AG20443 (cell line): ENCODE measurements around the gene GALE.

Source experiments
- DNase-seq: peaks from one replicate; pipeline ENCODE4 v3.0.0; 2012; ENCODE audit warnings: low spot score, mixed read lengths

GALE gene

DNA sequence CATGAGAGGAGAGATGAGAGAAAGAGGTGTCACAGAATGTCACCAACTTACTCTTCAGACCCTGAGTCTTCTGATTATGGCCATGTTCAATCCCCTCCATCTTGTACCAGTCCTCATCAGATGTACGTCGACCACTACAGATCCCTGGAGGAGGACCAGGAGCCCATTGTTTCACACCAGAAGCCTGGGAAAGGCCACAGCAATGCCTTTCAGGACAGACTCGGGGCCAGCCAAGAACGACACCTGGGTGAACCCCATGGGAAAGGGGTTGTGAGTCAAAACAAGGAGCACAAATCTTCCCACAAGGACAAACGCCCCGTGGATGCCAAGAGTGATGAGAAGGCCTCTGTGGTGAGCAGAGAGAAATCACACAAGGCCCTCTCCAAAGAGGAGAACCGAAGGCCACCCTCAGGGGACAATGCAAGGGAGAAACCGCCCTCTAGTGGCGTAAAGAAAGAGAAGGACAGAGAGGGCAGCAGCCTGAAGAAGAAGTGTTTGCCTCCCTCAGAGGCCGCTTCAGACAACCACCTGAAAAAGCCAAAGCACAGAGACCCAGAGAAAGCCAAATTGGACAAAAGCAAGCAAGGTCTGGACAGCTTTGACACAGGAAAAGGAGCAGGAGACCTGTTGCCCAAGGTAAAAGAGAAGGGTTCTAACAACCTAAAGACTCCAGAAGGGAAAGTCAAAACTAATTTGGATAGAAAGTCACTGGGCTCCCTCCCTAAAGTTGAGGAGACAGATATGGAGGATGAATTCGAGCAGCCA lies 49.3 kb downstream of the GALE start:
- peak; percentile 78 for DNase-seq

GRCh38 chr1:23748016-23748415 lies 52.5 kb downstream of the GALE start:
- DNase-seq: no peak
